GM23338 (cell line): ENCODE measurements around the gene SERPINA3. TPM values are rescaled to one million over a fixed set of nuclear protein-coding genes. Genes with fewer than 3 reads are reported as not detected.

Source experiments
- ATAC-seq: fragments of 200-7000 bp; cut with Tn5 transposase; 3 replicates; pipeline ENCODE4 v1.9.1; 2020
- DNase-seq: peaks from one replicate; pipeline ENCODE4 v3.0.0-alpha.2; 2015; ENCODE audit warnings: low spot score
- H2AFZ ChIP-seq: fragments of 200-600 bp; sonication (generic); 2 replicates; pipeline ENCODE4 v1.8.0; 2016; ENCODE audit warnings: antibody characterized with exemption, mild to moderate bottlenecking, moderate library complexity
- H3F3A ChIP-seq: fragments of 200-600 bp; sonication (generic); replicated peaks from 2 replicates; pipeline ENCODE4 v1.8.0; 2017; ENCODE audit warnings: antibody characterized with exemption, mixed run types, low read depth
- H3K27ac ChIP-seq: fragments of 200-600 bp; sonication (generic); 2 replicates; pipeline ENCODE4 v1.6.1; 2016; ENCODE audit warnings: low read depth
- H3K27me3 ChIP-seq: fragments of 200-600 bp; sonication (generic); 2 replicates; pipeline ENCODE4 v1.8.0; 2016; ENCODE audit warnings: mild to moderate bottlenecking, mixed run types, moderate library complexity; ENCODE audit not compliant: insufficient read depth
- H3K36me3 ChIP-seq: fragments of 200-600 bp; sonication (generic); 2 replicates; pipeline ENCODE4 v1.8.0; 2016; ENCODE audit warnings: mild to moderate bottlenecking; ENCODE audit not compliant: insufficient read depth
- H3K4me1 ChIP-seq: fragments of 200-600 bp; sonication (generic); 2 replicates; pipeline ENCODE4 v1.8.0; 2016; ENCODE audit warnings: mild to moderate bottlenecking, moderate library complexity; ENCODE audit not compliant: insufficient read depth
- H3K4me2 ChIP-seq: fragments of 200-600 bp; sonication (generic); 2 replicates; pipeline ENCODE4 v1.7.1; 2017; ENCODE audit warnings: mixed run types
- H3K4me3 ChIP-seq: fragments of 200-600 bp; sonication (generic); 2 replicates; pipeline ENCODE4 v1.6.1; 2016; ENCODE audit warnings: mixed run types
- H3K79me2 ChIP-seq: fragments of 200-600 bp; sonication (generic); replicated peaks from 2 replicates; pipeline ENCODE4 v1.8.0; 2017; ENCODE audit warnings: mild to moderate bottlenecking; ENCODE audit not compliant: insufficient read depth
- H3K9me2 ChIP-seq: fragments of 200-600 bp; sonication (generic); 2 replicates; pipeline ENCODE4 v1.8.0; 2017; ENCODE audit not compliant: insufficient read depth
- H4K20me1 ChIP-seq: fragments of 200-600 bp; sonication (generic); replicated peaks from 2 replicates; pipeline ENCODE4 v1.8.0; 2017; ENCODE audit warnings: mild to moderate bottlenecking; ENCODE audit not compliant: insufficient read depth
- H3K27ac Mint-ChIP-seq: 2 replicates; pipeline ENCODE4 v1.8.0; 2020; ENCODE audit warnings: inconsistent platforms, mild to moderate bottlenecking, moderate library complexity, mixed read lengths
- H3K27me3 Mint-ChIP-seq: 3 replicates; pipeline ENCODE4 v1.8.0; 2022; ENCODE audit warnings: low read depth, mild to moderate bottlenecking, moderate library complexity, mixed read lengths, inconsistent platforms; ENCODE audit not compliant: insufficient read depth, poor library complexity
- H3K36me3 Mint-ChIP-seq: 3 replicates; pipeline ENCODE4 v1.8.0; 2021; ENCODE audit warnings: low read depth, mild to moderate bottlenecking, inconsistent platforms, moderate library complexity, mixed read lengths
- H3K4me1 Mint-ChIP-seq: 3 replicates; pipeline ENCODE4 v1.8.0; 2020; ENCODE audit warnings: mild to moderate bottlenecking, inconsistent platforms, mixed read lengths
- H3K4me3 Mint-ChIP-seq: 3 replicates; pipeline ENCODE4 v1.8.0; 2021; ENCODE audit warnings: moderate library complexity, mild to moderate bottlenecking, inconsistent platforms, mixed read lengths
- H3K9me3 Mint-ChIP-seq: 3 replicates; pipeline ENCODE4 v1.8.0; 2020; ENCODE audit warnings: moderate library complexity, mild to moderate bottlenecking, inconsistent platforms, mixed read lengths
- CREB1 ChIP-seq: fragments of 250-450 bp; sonication (Bioruptor Pico); IDR thresholded peaks from 2 replicates; pipeline ENCODE4 v1.5.0; 2020; ENCODE audit warnings: low read depth, mild to moderate bottlenecking, moderate library complexity
- EZH2 ChIP-seq: fragments of 200-600 bp; sonication (generic); IDR thresholded peaks from one replicate; pipeline ENCODE4 v1.8.0; 2017; ENCODE audit warnings: antibody characterized with exemption, mild to moderate bottlenecking, low read depth; ENCODE audit not compliant: unreplicated experiment
- EZH2phosphoT487 ChIP-seq: fragments of 200-600 bp; sonication (generic); IDR thresholded peaks from one replicate; pipeline ENCODE4 v1.8.1; 2018; ENCODE audit warnings: antibody characterized with exemption; ENCODE audit not compliant: unreplicated experiment
- JUNB ChIP-seq: IDR thresholded peaks from one replicate; pipeline ENCODE4 v1.6.1; 2016; ENCODE audit warnings: antibody characterized with exemption; ENCODE audit not compliant: unreplicated experiment
- NANOG ChIP-seq: IDR thresholded peaks from 2 replicates; pipeline ENCODE4 v1.6.1; 2016; ENCODE audit warnings: antibody characterized with exemption, borderline replicate concordance
- POLR2AphosphoS5 ChIP-seq: IDR thresholded peaks from 2 replicates; pipeline ENCODE4 v1.6.1; 2016; ENCODE audit warnings: antibody characterized with exemption, low read depth
- STAT1 ChIP-seq: IDR thresholded peaks from one replicate; pipeline ENCODE4 v1.6.1; 2016; ENCODE audit warnings: antibody characterized with exemption; ENCODE audit not compliant: unreplicated experiment
- ZNF114 ChIP-seq: fragments of 250-450 bp; sonication (Bioruptor Pico); IDR thresholded peaks from 2 replicates; pipeline ENCODE4 v1.5.0; 2020; ENCODE audit warnings: mild to moderate bottlenecking, moderate library complexity
- ZNF331 ChIP-seq: fragments of 250-450 bp; sonication (Bioruptor Pico); IDR thresholded peaks from 2 replicates; pipeline ENCODE4 v1.5.0; 2020; ENCODE audit warnings: low read depth, mild to moderate bottlenecking, moderate library complexity
- polyA plus RNA-seq: library from polyadenylated mRNA; unstranded; fragments of >200 nt; fragmentation: Nextera tagmentation; extraction: Ambion mirVana; gene quantifications from 2 replicates; pipeline ENCODE4 v1.2.1, GENCODE V29; 2016
- total RNA-seq: library from RNA; depleted of rRNA; stranded (reverse); fragments of >200 nt; shearing (Covaris generic); gene quantifications from 2 replicates; pipeline ENCODE4 v1.2.3, GENCODE V29; 2014
- TF ChIP-seq, protein P1 (sequence below), 2 experiments: fragments of 200-600 bp in 1 of 2; sonication (generic) in 1 of 2; conservative IDR thresholded peaks; 2 replicates each; pipeline versions ENCODE4 v1.5.1 to v1.6.1; 2016 to 2017; ENCODE audit warnings: antibody characterized with exemption in 2 of 2, low read depth in 2 of 2, mild to moderate bottlenecking in 2 of 2, moderate library complexity in 1 of 2
- TF ChIP-seq, protein P2 (sequence below): fragments of 250-450 bp; sonication (Bioruptor Pico); IDR thresholded peaks from 2 replicates; pipeline ENCODE4 v1.5.0; 2020; ENCODE audit warnings: mild to moderate bottlenecking, moderate library complexity
- TF ChIP-seq, protein P3 (sequence below): IDR thresholded peaks from one replicate; pipeline ENCODE4 v1.6.1; 2018; ENCODE audit warnings: antibody characterized with exemption; ENCODE audit not compliant: unreplicated experiment
- TF ChIP-seq, protein P4 (sequence below): IDR thresholded peaks from 2 replicates; pipeline ENCODE4 v1.6.1; 2016; ENCODE audit warnings: antibody characterized with exemption

The SERPINA3 gene
- total and polyA plus RNA-seq, 2 experiments from 2014 or later, result not detected

DNA sequence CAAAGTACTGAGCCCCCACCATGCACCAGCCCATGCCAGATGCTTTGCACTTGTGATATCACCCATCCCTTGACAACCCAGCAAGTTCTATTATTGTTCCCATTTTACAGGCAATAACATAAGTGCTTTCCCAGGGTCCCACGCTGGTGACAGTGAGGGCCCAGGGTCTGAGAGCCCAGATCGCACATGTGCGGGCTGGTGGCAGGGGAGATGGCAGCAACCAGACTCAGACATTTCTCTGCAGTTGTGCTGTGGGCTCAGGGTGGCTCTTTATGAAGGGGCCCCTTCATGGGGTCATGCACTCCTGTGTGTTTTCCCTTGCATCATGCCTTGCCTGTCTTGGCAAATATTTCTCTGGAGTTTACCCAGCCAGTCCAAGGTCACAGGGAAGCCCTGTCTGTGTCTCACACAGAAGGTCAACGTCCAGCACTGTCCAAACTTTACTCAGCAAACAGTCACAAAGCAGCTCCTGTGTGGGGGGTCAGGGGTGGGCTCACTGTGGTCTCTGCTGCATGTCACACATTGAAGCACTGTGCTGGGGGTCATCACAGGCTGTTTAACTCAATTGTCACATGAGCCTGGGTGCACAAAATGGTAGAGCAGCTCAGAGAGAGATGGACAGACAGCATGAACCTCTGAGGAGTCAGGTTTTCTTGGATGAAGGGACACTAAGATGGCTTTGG, 18.3 kb upstream of the SERPINA3 start:
- Histone ChIP-seq H2AFZ (no peak overlapping the region), H3F3A (no peaks in the 10 kb centered on the region), H3K27me3 (no peaks in the 10 kb centered on the region), H3K4me1 (no peaks in the 10 kb centered on the region), H3K4me3 (no peak overlapping the region), H3K9me2 (no peaks in the 10 kb centered on the region), H4K20me1 (no peaks in the 10 kb centered on the region), H3K27ac (no peak overlapping the region), H3K36me3 (no peaks in the 10 kb centered on the region), H3K79me2 (no peaks in the 10 kb centered on the region), H3K4me2 (no peak overlapping the region)
- no peak overlapping the region for H3K4me3 Mint-ChIP-seq
- H3K27ac Mint-ChIP-seq, result no peak overlapping the region
- ATAC-seq, result no peak
- peaks cover 9% of the 10 kb centered on the region for H3K9me3 Mint-ChIP-seq
- H3K36me3 Mint-ChIP-seq, result peaks cover 5% of the 10 kb centered on the region; the same call in 2 of the 3 replicates
- TF ChIP-seq NANOG (no peak), JUNB (no peak), ZNF331 (no peak), STAT1 (no peak), POLR2AphosphoS5 (no peak), EZH2 (no peak), ZNF114 (no peak), CREB1 (CRISPR knock-in tag) (no peak), EZH2phosphoT487 (no peak)
- TF ChIP-seq, protein P1, sequence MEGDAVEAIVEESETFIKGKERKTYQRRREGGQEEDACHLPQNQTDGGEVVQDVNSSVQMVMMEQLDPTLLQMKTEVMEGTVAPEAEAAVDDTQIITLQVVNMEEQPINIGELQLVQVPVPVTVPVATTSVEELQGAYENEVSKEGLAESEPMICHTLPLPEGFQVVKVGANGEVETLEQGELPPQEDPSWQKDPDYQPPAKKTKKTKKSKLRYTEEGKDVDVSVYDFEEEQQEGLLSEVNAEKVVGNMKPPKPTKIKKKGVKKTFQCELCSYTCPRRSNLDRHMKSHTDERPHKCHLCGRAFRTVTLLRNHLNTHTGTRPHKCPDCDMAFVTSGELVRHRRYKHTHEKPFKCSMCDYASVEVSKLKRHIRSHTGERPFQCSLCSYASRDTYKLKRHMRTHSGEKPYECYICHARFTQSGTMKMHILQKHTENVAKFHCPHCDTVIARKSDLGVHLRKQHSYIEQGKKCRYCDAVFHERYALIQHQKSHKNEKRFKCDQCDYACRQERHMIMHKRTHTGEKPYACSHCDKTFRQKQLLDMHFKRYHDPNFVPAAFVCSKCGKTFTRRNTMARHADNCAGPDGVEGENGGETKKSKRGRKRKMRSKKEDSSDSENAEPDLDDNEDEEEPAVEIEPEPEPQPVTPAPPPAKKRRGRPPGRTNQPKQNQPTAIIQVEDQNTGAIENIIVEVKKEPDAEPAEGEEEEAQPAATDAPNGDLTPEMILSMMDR (conservative IDR thresholded peaks at IDR 0.05; ENCODE audit: low read depth in 2 of 2), result no peak
- TF ChIP-seq, protein P2, sequence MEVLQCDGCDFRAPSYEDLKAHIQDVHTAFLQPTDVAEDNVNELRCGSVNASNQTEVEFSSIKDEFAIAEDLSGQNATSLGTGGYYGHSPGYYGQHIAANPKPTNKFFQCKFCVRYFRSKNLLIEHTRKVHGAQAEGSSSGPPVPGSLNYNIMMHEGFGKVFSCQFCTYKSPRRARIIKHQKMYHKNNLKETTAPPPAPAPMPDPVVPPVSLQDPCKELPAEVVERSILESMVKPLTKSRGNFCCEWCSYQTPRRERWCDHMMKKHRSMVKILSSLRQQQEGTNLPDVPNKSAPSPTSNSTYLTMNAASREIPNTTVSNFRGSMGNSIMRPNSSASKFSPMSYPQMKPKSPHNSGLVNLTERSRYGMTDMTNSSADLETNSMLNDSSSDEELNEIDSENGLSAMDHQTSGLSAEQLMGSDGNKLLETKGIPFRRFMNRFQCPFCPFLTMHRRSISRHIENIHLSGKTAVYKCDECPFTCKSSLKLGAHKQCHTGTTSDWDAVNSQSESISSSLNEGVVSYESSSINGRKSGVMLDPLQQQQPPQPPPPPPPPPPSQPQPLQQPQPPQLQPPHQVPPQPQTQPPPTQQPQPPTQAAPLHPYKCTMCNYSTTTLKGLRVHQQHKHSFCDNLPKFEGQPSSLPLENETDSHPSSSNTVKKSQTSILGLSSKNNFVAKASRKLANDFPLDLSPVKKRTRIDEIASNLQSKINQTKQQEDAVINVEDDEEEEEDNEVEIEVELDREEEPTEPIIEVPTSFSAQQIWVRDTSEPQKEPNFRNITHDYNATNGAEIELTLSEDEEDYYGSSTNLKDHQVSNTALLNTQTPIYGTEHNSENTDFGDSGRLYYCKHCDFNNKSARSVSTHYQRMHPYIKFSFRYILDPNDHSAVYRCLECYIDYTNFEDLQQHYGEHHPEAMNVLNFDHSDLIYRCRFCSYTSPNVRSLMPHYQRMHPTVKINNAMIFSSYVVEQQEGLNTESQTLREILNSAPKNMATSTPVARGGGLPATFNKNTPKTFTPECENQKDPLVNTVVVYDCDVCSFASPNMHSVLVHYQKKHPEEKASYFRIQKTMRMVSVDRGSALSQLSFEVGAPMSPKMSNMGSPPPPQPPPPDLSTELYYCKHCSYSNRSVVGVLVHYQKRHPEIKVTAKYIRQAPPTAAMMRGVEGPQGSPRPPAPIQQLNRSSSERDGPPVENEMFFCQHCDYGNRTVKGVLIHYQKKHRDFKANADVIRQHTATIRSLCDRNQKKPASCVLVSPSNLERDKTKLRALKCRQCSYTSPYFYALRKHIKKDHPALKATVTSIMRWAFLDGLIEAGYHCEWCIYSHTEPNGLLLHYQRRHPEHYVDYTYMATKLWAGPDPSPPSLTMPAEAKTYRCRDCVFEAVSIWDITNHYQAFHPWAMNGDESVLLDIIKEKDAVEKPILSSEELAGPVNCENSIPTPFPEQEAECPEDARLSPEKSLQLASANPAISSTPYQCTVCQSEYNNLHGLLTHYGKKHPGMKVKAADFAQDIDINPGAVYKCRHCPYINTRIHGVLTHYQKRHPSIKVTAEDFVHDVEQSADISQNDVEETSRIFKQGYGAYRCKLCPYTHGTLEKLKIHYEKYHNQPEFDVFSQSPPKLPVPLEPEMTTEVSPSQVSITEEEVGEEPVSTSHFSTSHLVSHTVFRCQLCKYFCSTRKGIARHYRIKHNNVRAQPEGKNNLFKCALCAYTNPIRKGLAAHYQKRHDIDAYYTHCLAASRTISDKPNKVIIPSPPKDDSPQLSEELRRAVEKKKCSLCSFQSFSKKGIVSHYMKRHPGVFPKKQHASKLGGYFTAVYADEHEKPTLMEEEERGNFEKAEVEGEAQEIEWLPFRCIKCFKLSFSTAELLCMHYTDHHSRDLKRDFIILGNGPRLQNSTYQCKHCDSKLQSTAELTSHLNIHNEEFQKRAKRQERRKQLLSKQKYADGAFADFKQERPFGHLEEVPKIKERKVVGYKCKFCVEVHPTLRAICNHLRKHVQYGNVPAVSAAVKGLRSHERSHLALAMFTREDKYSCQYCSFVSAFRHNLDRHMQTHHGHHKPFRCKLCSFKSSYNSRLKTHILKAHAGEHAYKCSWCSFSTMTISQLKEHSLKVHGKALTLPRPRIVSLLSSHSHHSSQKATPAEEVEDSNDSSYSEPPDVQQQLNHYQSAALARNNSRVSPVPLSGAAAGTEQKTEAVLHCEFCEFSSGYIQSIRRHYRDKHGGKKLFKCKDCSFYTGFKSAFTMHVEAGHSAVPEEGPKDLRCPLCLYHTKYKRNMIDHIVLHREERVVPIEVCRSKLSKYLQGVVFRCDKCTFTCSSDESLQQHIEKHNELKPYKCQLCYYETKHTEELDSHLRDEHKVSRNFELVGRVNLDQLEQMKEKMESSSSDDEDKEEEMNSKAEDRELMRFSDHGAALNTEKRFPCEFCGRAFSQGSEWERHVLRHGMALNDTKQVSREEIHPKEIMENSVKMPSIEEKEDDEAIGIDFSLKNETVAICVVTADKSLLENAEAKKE (CRISPR knock-in tag), result no peak
- TF ChIP-seq, protein P3, sequence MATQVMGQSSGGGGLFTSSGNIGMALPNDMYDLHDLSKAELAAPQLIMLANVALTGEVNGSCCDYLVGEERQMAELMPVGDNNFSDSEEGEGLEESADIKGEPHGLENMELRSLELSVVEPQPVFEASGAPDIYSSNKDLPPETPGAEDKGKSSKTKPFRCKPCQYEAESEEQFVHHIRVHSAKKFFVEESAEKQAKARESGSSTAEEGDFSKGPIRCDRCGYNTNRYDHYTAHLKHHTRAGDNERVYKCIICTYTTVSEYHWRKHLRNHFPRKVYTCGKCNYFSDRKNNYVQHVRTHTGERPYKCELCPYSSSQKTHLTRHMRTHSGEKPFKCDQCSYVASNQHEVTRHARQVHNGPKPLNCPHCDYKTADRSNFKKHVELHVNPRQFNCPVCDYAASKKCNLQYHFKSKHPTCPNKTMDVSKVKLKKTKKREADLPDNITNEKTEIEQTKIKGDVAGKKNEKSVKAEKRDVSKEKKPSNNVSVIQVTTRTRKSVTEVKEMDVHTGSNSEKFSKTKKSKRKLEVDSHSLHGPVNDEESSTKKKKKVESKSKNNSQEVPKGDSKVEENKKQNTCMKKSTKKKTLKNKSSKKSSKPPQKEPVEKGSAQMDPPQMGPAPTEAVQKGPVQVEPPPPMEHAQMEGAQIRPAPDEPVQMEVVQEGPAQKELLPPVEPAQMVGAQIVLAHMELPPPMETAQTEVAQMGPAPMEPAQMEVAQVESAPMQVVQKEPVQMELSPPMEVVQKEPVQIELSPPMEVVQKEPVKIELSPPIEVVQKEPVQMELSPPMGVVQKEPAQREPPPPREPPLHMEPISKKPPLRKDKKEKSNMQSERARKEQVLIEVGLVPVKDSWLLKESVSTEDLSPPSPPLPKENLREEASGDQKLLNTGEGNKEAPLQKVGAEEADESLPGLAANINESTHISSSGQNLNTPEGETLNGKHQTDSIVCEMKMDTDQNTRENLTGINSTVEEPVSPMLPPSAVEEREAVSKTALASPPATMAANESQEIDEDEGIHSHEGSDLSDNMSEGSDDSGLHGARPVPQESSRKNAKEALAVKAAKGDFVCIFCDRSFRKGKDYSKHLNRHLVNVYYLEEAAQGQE, result no peak
- TF ChIP-seq, protein P4, sequence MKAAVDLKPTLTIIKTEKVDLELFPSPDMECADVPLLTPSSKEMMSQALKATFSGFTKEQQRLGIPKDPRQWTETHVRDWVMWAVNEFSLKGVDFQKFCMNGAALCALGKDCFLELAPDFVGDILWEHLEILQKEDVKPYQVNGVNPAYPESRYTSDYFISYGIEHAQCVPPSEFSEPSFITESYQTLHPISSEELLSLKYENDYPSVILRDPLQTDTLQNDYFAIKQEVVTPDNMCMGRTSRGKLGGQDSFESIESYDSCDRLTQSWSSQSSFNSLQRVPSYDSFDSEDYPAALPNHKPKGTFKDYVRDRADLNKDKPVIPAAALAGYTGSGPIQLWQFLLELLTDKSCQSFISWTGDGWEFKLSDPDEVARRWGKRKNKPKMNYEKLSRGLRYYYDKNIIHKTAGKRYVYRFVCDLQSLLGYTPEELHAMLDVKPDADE, result no peak
- peaks cover 7% of the 10 kb centered on the region for H3K27me3 Mint-ChIP-seq
- H3K4me1 Mint-ChIP-seq, result peaks cover 5% of the 10 kb centered on the region
- DNase-seq, result no peak
